CD4-positive, alpha-beta memory T cell (primary cell): ENCODE data around the gene INTS15. TPM values are rescaled to one million over a fixed set of nuclear protein-coding genes. Genes with fewer than 3 reads are reported as not detected.

ENCODE experiments used
- CTCF ChIA-PET: fragments of 350-600 bp; sonication (Branson Sonifier 250); formaldehyde crosslinking; loops from one replicate; lab custom pipeline; 2021; ENCODE audit warnings: inconsistent platforms; ENCODE audit not compliant: partially characterized antibody; lab: Charles Lee
- POLR2A ChIA-PET: fragments of 350-600 bp; sonication (Branson Sonifier 250); formaldehyde crosslinking; loops from one replicate; lab custom pipeline; 2021; ENCODE audit not compliant: partially characterized antibody; lab: Charles Lee
- DNase-seq, 5 donors: peaks; one replicate each; pipeline versions ENCODE4 v3.0.0 to v3.0.0-alpha.2; 2020 to 2022; ENCODE audit warnings: mixed read lengths in 1 of 5
- H3K27ac ChIP-seq: one replicate; pipeline ENCODE4 v1.7.0; 2013; ENCODE audit warnings: low read depth, low read length
- H3K27me3 ChIP-seq: 2 replicates; pipeline ENCODE4 v1.7.0; 2013; ENCODE audit warnings: mild to moderate bottlenecking, low read length, moderate library complexity; ENCODE audit not compliant: insufficient read depth
- H3K36me3 ChIP-seq: 2 replicates; pipeline ENCODE4 v1.7.0; 2013; ENCODE audit warnings: mild to moderate bottlenecking, low read length, moderate library complexity; ENCODE audit not compliant: insufficient read depth
- H3K4me1 ChIP-seq: 2 replicates; pipeline ENCODE4 v1.7.0; 2013; ENCODE audit warnings: mild to moderate bottlenecking, low read length, moderate library complexity; ENCODE audit not compliant: insufficient read depth
- H3K4me3 ChIP-seq, 2 donors: one replicate each; pipeline ENCODE4 v1.7.0; 2013; ENCODE audit warnings: low read length in 2 of 2, mild to moderate bottlenecking in 1 of 2
- H3K9me3 ChIP-seq, 2 donors: one replicate each; pipeline ENCODE4 v1.7.0; 2013; ENCODE audit warnings: low read length in 2 of 2, control low read depth in 1 of 2; ENCODE audit not compliant: control insufficient read depth in 1 of 2
- H3K27ac Mint-ChIP-seq, 7 donors: one replicate each; pipeline ENCODE4 v1.8.0; 2020 to 2021; ENCODE audit warnings: mixed read lengths in 7 of 7, mild to moderate bottlenecking in 6 of 7, inconsistent platforms in 3 of 7, moderate library complexity in 3 of 7
- H3K27me3 Mint-ChIP-seq, 2 donors: one replicate each; pipeline ENCODE4 v1.8.0; 2020 to 2021; ENCODE audit warnings: mixed read lengths in 2 of 2
- H3K36me3 Mint-ChIP-seq, 2 donors: one replicate each; pipeline ENCODE4 v1.8.0; 2020 to 2021; ENCODE audit warnings: mixed read lengths in 2 of 2, inconsistent platforms in 1 of 2, mild to moderate bottlenecking in 1 of 2
- H3K4me1 Mint-ChIP-seq, 4 donors: one replicate each; pipeline ENCODE4 v1.8.0; 2020 to 2021; ENCODE audit warnings: mixed read lengths in 4 of 4, mild to moderate bottlenecking in 1 of 4
- H3K4me3 Mint-ChIP-seq, 8 donors: one replicate each; pipeline ENCODE4 v1.8.0; 2020 to 2021; ENCODE audit warnings: mixed read lengths in 8 of 8, mild to moderate bottlenecking in 7 of 8, moderate library complexity in 6 of 8, inconsistent platforms in 3 of 8
- H3K9me3 Mint-ChIP-seq, 8 donors: one replicate each; pipeline ENCODE4 v1.8.0; 2020 to 2021; ENCODE audit warnings: mixed read lengths in 8 of 8, mild to moderate bottlenecking in 5 of 8, inconsistent platforms in 3 of 8, moderate library complexity in 1 of 8
- intact Hi-C: fragments of 100-400 bp; cut with micrococcal nuclease; formaldehyde crosslinking; loops from one replicate; pipeline ENCODE4 v1.15.1; 2023
- polyA plus RNA-seq, 2 donors: library from polyadenylated mRNA; unstranded; fragments of 300-500 nt; fragmentation: Illumina TruSeq; gene quantifications; one replicate each; pipeline ENCODE4 v1.2.3, GENCODE V29; 2021
- total RNA-seq, 2 experiments: library from RNA; stranded (reverse); gene quantifications; one replicate each; pipeline ENCODE4 v1.2.3, GENCODE V29; 2021

The INTS15 gene
- total and polyA plus RNA-seq, 4 experiments from 2014 or later = 25.4 to 62.1 (median 47.0) TPM

DNA sequence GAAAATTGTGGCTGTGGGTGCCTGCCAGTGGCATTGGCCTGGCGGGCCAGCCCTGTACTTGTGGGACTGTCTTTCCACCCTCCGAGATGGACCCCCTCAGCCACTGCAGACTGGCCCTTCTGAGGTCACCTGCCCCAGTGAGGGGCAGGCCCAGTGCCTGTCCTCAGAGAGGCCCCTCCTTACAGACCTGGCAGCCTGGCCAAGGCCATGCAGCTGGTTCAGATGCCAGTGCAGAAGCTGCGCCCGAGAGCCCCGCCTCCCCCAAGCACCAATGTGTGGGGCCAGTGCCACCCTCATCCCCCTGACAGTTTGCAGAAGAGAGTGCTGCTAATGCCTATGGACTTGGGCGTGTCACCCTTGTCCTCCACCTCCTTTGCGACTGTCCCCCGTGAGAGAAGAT lies 57.3 kb downstream of the INTS15 start:
- H3K27ac ChIP-seq = no peak overlapping the region
- H3K27me3 ChIP-seq = no peaks in the 10 kb centered on the region
- intact Hi-C loops = no loop called here
- Mint-ChIP-seq H3K9me3 (peaks cover 0 to 7% (median 4%) of the 10 kb centered on the region in 8 donors), H3K4me1 (no peaks in the 10 kb centered on the region), H3K27ac (peak overlapping the region in 2 of 7 donors; percentile 70 to 74), H3K27me3 (no peaks in the 10 kb centered on the region), H3K4me3 (no peak overlapping the region), H3K36me3 (peaks cover 28 to 61% of the 10 kb centered on the region in 2 donors)
- no peak overlapping the region for H3K4me3 ChIP-seq
- DNase-seq = no peak
- no peaks in the 10 kb centered on the region for H3K9me3 ChIP-seq
- peaks cover 32% of the 10 kb centered on the region for H3K36me3 ChIP-seq
- no peaks in the 10 kb centered on the region for H3K4me1 ChIP-seq
- POLR2A ChIA-PET = no interaction called here
- CTCF ChIA-PET = no interaction called here

DNA sequence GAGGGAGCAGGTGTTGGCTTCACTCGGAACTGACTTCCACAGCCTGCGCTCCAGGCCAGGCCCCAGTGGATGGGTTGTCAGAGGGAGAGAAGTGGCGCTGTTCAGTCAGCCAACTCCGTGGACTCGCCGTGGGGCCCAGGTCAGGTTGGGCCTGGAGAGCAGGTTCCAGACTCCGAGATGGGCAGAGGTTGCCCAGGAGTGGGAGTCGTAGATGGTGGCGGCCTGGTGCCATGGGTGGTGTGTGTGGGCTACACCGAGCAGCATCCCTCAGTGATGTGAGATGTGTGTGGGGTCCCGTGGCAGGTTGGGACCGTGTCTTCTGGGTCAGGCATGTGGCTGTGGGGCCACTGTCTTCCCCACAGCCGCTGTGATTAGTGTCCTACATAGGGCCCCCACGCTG lies 57.7 kb downstream of the INTS15 start:
- no peak overlapping the region for H3K27ac ChIP-seq
- Mint-ChIP-seq H3K36me3 (peaks cover 30 to 58% of the 10 kb centered on the region in 2 donors), H3K27me3 (no peaks in the 10 kb centered on the region), H3K4me3 (no peak overlapping the region), H3K4me1 (no peaks in the 10 kb centered on the region), H3K9me3 (peaks cover 0 to 7% (median 4%) of the 10 kb centered on the region in 8 donors), H3K27ac (peak overlapping the region in 1 of 7 donors; percentile 70)
- POLR2A ChIA-PET = no interaction called here
- no peak overlapping the region for H3K4me3 ChIP-seq
- H3K4me1 ChIP-seq = no peaks in the 10 kb centered on the region
- H3K27me3 ChIP-seq = no peaks in the 10 kb centered on the region
- no peak for DNase-seq
- peaks cover 31% of the 10 kb centered on the region for H3K36me3 ChIP-seq
- intact Hi-C loops = no loop called here
- CTCF ChIA-PET = no interaction called here
- H3K9me3 ChIP-seq = no peaks in the 10 kb centered on the region

DNA sequence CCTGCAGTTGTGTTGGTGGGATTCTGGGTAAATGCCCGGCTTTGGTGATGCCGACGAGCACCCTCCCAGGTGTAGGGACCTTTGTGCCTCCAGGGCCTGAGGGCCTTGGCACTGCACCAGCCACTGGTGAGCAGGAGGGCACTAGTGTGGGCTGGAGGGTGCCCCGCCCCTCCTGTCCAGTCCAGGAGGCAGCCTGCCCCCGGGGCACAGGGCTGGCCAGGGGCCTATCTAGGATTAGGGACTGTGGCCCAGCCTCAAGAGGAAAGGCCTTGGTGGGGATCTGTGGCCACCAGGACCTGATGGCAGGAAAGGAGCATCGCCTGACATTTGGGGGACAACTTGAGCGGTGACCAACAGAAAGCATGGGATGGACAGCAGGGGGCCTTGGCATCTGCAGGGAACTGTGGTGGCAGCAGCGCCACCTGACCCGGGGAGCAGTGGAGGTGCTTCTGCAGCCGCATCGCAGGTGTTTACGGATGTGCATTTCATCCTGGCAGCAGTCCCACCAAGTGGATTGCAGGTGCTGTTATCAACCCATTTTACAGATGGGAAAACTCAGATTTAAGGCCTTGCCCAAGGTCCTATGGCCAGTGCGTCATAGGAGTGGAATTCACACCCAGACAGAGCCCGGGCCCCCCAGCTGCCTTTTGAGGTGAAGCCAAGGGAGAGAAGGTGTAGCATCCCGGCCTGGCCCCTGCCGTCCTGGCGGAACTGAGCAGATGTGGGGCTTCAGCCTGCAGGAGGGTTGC lies 58.4 kb downstream of the INTS15 start:
- H3K27me3 ChIP-seq = no peaks in the 10 kb centered on the region
- Mint-ChIP-seq H3K27me3 (no peaks in the 10 kb centered on the region), H3K9me3 (peaks cover 0 to 7% (median 4%) of the 10 kb centered on the region in 8 donors), H3K4me3 (no peak overlapping the region), H3K36me3 (peaks cover 30 to 55% of the 10 kb centered on the region in 2 donors), H3K27ac (peak overlapping the region in 1 of 7 donors; percentile 17), H3K4me1 (no peaks in the 10 kb centered on the region)
- no peak overlapping the region for H3K4me3 ChIP-seq
- H3K36me3 ChIP-seq = peaks cover 31% of the 10 kb centered on the region
- H3K27ac ChIP-seq = no peak overlapping the region
- POLR2A ChIA-PET = no interaction called here
- H3K4me1 ChIP-seq = no peaks in the 10 kb centered on the region
- intact Hi-C loops = no loop called here
- DNase-seq = no peak
- H3K9me3 ChIP-seq = no peaks in the 10 kb centered on the region
- CTCF ChIA-PET = interaction anchor here (1.1 kb wide), 1 partner anchor 9 kb away, joined by 3 read pairs; no protein-coding TSS in a partner anchor

DNA sequence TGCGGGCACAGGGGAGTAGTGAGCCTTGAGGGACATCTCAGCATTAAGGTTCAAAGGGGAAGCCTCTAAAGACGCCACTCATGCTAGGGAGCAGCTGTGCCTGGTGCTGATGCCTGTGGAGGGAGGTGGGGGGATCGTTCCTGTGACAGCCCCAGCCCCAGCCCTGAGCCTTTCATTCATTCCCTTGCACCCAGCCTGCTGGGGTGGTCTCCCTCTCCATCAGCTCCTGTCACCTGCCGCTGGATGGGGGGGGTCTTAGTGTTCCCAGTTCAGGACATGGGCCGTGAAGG lies 58.9 kb downstream of the INTS15 start:
- no peak overlapping the region for H3K4me3 ChIP-seq
- no peaks in the 10 kb centered on the region for H3K27me3 ChIP-seq
- Mint-ChIP-seq H3K4me1 (no peaks in the 10 kb centered on the region), H3K9me3 (peaks cover 0 to 7% (median 4%) of the 10 kb centered on the region in 8 donors), H3K4me3 (no peak overlapping the region), H3K27ac (peak overlapping the region in 1 of 7 donors; percentile 17), H3K36me3 (peaks cover 30 to 50% of the 10 kb centered on the region in 2 donors), H3K27me3 (no peaks in the 10 kb centered on the region)
- no peak overlapping the region for H3K27ac ChIP-seq
- no peaks in the 10 kb centered on the region for H3K9me3 ChIP-seq
- H3K4me1 ChIP-seq = no peaks in the 10 kb centered on the region
- no peak for DNase-seq
- intact Hi-C loops = no loop called here
- ChIA-PET POLR2A (no interaction called here), CTCF (interaction anchor here (1.1 kb wide), 1 partner anchor 9 kb away, joined by 3 read pairs; no protein-coding TSS in a partner anchor)
- H3K36me3 ChIP-seq = peaks cover 26% of the 10 kb centered on the region

DNA sequence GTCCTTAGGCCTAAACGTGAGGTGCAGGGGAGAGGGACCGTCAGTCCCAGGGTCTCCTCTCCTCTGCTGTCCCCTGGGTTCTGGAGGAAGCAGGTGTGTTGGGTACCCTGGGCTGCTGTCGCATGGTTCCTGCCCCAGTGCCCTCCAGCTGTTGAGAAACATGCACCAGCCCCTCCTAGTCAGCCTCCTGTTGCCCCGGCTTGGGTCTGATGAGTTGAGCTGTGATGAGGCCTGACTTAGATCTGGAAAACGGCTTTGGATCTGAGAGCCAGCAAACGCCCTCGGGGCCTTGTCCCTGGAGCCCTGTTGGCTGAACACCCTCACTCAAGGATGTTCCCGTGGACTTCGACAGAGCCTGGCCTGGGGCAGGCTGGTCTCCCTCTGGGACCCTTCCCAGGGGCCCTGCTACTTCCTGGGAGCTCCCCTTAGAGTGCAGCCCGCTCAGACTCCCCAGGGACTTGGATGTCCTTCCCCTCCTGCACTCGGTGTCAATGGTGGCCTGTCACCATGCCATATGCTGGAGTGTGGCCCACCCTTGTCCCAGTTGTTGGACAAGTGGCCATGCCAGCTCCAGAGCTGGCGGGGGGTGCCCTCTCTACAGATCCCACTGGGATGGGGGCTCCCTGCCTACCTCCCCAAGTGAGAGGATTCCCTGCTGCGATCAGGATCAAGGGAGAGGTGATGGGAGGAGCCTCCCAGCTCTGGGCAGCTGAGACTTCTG lies 59.6 kb downstream of the INTS15 start:
- Histone ChIP-seq H3K27me3 (no peaks in the 10 kb centered on the region), H3K36me3 (peaks cover 23% of the 10 kb centered on the region), H3K4me1 (no peaks in the 10 kb centered on the region), H3K9me3 (no peaks in the 10 kb centered on the region), H3K4me3 (no peak overlapping the region), H3K27ac (no peak overlapping the region)
- DNase-seq = no peak
- intact Hi-C loops = no loop called here
- Mint-ChIP-seq H3K9me3 (peaks cover 0 to 7% (median 4%) of the 10 kb centered on the region in 8 donors), H3K27ac (no peak overlapping the region), H3K4me3 (no peak overlapping the region), H3K36me3 (peaks cover 30 to 43% of the 10 kb centered on the region in 2 donors), H3K4me1 (no peaks in the 10 kb centered on the region), H3K27me3 (no peaks in the 10 kb centered on the region)
- ChIA-PET CTCF (interaction anchor here (1.1 kb wide), 1 partner anchor 10 kb away, joined by 3 read pairs; no protein-coding TSS in a partner anchor), POLR2A (interaction anchor here (0.6 kb wide), 1 partner anchor 34 kb away, joined by 5 read pairs; no protein-coding TSS in a partner anchor)

DNA sequence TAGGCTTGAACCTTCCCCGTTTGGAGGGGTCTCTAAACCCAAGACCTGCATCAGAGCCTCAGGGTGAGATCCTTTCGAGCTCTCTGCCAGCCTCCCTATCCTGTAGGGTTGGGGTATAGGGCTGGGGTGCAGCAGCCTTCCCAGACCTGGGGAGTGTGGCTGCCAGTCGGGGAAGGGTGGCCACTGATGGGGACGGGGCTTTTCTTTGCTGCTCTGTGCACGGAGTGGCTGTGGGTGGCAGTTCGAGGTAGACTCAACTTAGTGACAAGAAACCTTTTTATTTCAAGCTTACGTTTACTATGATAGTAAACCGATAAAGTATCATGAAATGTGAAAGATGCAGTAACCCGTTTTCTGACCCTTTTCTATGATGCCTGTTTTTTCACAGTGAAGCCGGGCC lies 60.3 kb downstream of the INTS15 start:
- no peaks in the 10 kb centered on the region for H3K27me3 Mint-ChIP-seq
- H3K4me3 Mint-ChIP-seq = no peak overlapping the region
- intact Hi-C loops = no loop called here
- no peaks in the 10 kb centered on the region for H3K27me3 ChIP-seq
- H3K4me1 Mint-ChIP-seq = no peaks in the 10 kb centered on the region
- H3K9me3 Mint-ChIP-seq = peaks cover 0 to 9% (median 4%) of the 10 kb centered on the region in 8 donors
- H3K4me3 ChIP-seq = no peak overlapping the region
- no peaks in the 10 kb centered on the region for H3K9me3 ChIP-seq
- ChIA-PET POLR2A (interaction anchor here (0.6 kb wide), 1 partner anchor 33 kb away, joined by 5 read pairs; no protein-coding TSS in a partner anchor), CTCF (no interaction called here)
- H3K36me3 Mint-ChIP-seq = peaks cover 34 to 45% of the 10 kb centered on the region in 2 donors
- peaks cover 23% of the 10 kb centered on the region for H3K36me3 ChIP-seq
- no peak overlapping the region for H3K27ac Mint-ChIP-seq
- H3K27ac ChIP-seq = no peak overlapping the region
- DNase-seq = no peak
- H3K4me1 ChIP-seq = no peaks in the 10 kb centered on the region

DNA sequence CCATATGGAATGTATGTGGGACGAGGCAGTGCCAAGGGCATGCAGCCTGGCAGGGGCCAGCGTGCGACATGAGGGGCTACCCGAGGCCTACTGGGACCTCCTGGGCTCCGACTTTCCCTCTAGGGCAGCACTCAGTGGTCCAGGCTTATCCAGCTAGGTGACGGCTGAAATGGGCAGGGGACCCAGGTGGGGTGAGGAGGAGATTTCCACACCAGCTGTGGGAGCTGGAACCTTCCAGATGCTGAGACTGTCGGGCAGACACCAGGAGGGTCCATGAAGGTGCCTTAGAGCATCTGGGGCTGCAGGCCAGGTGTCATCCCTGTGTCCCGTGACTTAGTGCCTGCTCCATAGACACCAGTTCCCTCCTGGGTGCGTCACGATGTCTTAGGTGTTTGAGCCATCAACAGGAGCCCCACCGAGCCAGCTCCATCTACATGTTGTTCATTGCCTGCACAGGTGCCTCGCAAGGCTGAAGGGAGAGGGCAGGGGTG lies 60.7 kb downstream of the INTS15 start:
- DNase-seq = no peak
- no peak overlapping the region for H3K4me3 ChIP-seq
- CTCF ChIA-PET = no interaction called here
- intact Hi-C loops = no loop called here
- Mint-ChIP-seq H3K27me3 (no peaks in the 10 kb centered on the region), H3K4me3 (no peak overlapping the region), H3K4me1 (no peaks in the 10 kb centered on the region), H3K27ac (peak overlapping the region in 1 of 7 donors; percentile 36), H3K9me3 (peaks cover 0 to 10% (median 4%) of the 10 kb centered on the region in 8 donors), H3K36me3 (peaks cover 39 to 49% of the 10 kb centered on the region in 2 donors)
- POLR2A ChIA-PET = no interaction called here
- H3K36me3 ChIP-seq = peaks cover 23% of the 10 kb centered on the region
- H3K27ac ChIP-seq = no peak overlapping the region
- H3K9me3 ChIP-seq = no peaks in the 10 kb centered on the region
- no peaks in the 10 kb centered on the region for H3K27me3 ChIP-seq
- H3K4me1 ChIP-seq = no peaks in the 10 kb centered on the region
